GM12878 (cell line): ENCODE measurements around the gene ARFGAP3.

Experiments used
- BHLHE40 ChIP-seq, 2 experiments: fragments of 450-650 bp in 1 of 2; IDR thresholded peaks; 2 replicates each; pipeline ENCODE4 v1.6.1; 2011 to 2017; ENCODE audit warnings: low read depth in 2 of 2, borderline replicate concordance in 1 of 2, improper control_type of control experiment in 1 of 2, low read length in 1 of 2, mild to moderate bottlenecking in 1 of 2
- CBFB ChIP-seq: IDR thresholded peaks from 2 replicates; pipeline ENCODE4 v1.6.1; 2016; ENCODE audit warnings: antibody characterized with exemption, low read depth
- NFYB ChIP-seq: IDR thresholded peaks from 2 replicates; pipeline ENCODE4 v1.6.1; 2011; ENCODE audit warnings: low read depth, mild to moderate bottlenecking, low read length, improper control_type of control experiment, moderate library complexity; ENCODE audit not compliant: insufficient read depth
- POLR2A ChIP-seq: IDR thresholded peaks from 2 replicates; pipeline ENCODE4 v1.6.1; 2011; ENCODE audit warnings: low read depth, mild to moderate bottlenecking, low read length
- RFX5 ChIP-seq: IDR thresholded peaks from 2 replicates; pipeline ENCODE4 v1.6.1; 2011; ENCODE audit warnings: low read depth, low read length, improper control_type of control experiment
- SPI1 ChIP-seq: IDR thresholded peaks from 2 replicates; pipeline ENCODE4 v1.6.1; 2011; ENCODE audit warnings: low read depth, mild to moderate bottlenecking, low read length, moderate library complexity, borderline replicate concordance; ENCODE audit not compliant: insufficient read depth
- TF ChIP-seq, protein P1 (sequence below), 3 experiments: IDR thresholded peaks in 2 of 3; conservative IDR thresholded peaks in 1 of 3; 2 replicates each; pipeline ENCODE4 v1.5.1; 2011; ENCODE audit warnings: low read depth in 3 of 3, low read length in 3 of 3, mild to moderate bottlenecking in 3 of 3, control low read depth in 2 of 3, moderate library complexity in 2 of 3, inconsistent platforms in 1 of 3, mixed read lengths in 1 of 3; ENCODE audit not compliant: control insufficient read depth in 2 of 3, insufficient read depth in 1 of 3; ENCODE audit errors: extremely low read depth in 1 of 3
- TF ChIP-seq, protein P2 (sequence below): IDR thresholded peaks from 2 replicates; pipeline ENCODE4 v1.6.1; 2012; ENCODE audit warnings: low read length, inconsistent platforms

DNA sequence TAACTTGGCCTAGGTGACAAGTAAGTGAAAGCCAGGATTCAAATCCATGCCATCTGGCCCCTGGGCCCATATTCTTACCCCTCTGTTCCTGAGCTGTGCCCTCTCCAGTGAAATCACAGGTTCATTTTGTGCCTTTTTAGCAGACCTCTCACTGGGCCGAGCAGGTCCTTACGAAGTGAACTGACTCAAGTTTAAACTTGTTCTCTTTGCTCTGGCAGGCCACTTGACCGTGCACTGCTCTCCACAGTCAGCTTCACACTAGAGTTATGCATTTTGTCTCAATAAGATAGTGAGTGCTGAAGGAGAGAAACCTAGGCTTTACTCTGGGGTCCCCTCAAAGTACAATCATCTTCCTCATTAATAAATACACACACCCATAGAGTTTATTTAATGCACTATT is 40.7 kb downstream of the ARFGAP3 start:
- TF ChIP-seq BHLHE40 (IDR thresholded peaks at IDR 0.05; ENCODE audit: borderline replicate concordance in 1 of 2, low read depth in 2 of 2, low read length in 1 of 2) (no peak), RFX5 (no peak), NFYB (no peak), SPI1 (no peak), POLR2A (no peak), CBFB (no peak)
- TF ChIP-seq, protein P1, sequence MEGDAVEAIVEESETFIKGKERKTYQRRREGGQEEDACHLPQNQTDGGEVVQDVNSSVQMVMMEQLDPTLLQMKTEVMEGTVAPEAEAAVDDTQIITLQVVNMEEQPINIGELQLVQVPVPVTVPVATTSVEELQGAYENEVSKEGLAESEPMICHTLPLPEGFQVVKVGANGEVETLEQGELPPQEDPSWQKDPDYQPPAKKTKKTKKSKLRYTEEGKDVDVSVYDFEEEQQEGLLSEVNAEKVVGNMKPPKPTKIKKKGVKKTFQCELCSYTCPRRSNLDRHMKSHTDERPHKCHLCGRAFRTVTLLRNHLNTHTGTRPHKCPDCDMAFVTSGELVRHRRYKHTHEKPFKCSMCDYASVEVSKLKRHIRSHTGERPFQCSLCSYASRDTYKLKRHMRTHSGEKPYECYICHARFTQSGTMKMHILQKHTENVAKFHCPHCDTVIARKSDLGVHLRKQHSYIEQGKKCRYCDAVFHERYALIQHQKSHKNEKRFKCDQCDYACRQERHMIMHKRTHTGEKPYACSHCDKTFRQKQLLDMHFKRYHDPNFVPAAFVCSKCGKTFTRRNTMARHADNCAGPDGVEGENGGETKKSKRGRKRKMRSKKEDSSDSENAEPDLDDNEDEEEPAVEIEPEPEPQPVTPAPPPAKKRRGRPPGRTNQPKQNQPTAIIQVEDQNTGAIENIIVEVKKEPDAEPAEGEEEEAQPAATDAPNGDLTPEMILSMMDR (IDR thresholded peaks at IDR 0.05 in 2 of 3, conservative IDR thresholded peaks at IDR 0.05 in 1 of 3; ENCODE audit: control insufficient read depth in 2 of 3, extremely low read depth in 1 of 3, insufficient read depth in 1 of 3, low read depth in 3 of 3, low read length in 3 of 3), result no peak
- TF ChIP-seq, protein P2, sequence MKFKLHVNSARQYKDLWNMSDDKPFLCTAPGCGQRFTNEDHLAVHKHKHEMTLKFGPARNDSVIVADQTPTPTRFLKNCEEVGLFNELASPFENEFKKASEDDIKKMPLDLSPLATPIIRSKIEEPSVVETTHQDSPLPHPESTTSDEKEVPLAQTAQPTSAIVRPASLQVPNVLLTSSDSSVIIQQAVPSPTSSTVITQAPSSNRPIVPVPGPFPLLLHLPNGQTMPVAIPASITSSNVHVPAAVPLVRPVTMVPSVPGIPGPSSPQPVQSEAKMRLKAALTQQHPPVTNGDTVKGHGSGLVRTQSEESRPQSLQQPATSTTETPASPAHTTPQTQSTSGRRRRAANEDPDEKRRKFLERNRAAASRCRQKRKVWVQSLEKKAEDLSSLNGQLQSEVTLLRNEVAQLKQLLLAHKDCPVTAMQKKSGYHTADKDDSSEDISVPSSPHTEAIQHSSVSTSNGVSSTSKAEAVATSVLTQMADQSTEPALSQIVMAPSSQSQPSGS, result no peak
